ENCODE data around the gene ZNF322.

Gene ZNF322

GRCh38 chr6:26613689-26614683 is 45.6 kb downstream of the ZNF322 start:
- peak; percentile 47 for DNase-seq

GRCh38 chr6:26613201-26613600 is 46.3 kb downstream of the ZNF322 start:
- no peak for DNase-seq

GRCh38 chr6:26611599-26611998 is 47.9 kb downstream of the ZNF322 start:
- no peak for DNase-seq

GRCh38 chr6:26609463-26609862 is 50.1 kb downstream of the ZNF322 start:
- DNase-seq, result no peak

- peak; percentile 38 for DNase-seq
Observed at GRCh38 chr6:26607434-26608230, 51.9 kb downstream of the ZNF322 start.

- no peak for DNase-seq
Observed at GRCh38 chr6:26604797-26605196, 54.7 kb downstream of the ZNF322 start.

- no peak for DNase-seq
Observed at GRCh38 chr6:26604026-26604425, 55.5 kb downstream of the ZNF322 start.

GRCh38 chr6:26602262-26602661 is 57.3 kb downstream of the ZNF322 start:
- DNase-seq, result no peak

- DNase-seq, result no peak
Observed at GRCh38 chr6:26600759-26601158, 58.8 kb downstream of the ZNF322 start.

GRCh38 chr6:26599591-26599990 is 60.0 kb downstream of the ZNF322 start:
- no peak for DNase-seq

GRCh38 chr6:26599134-26599533 is 60.4 kb downstream of the ZNF322 start:
- DNase-seq, result no peak

GRCh38 chr6:26598267-26598666 is 61.3 kb downstream of the ZNF322 start:
- DNase-seq, result no peak

- no peak for DNase-seq
Observed at GRCh38 chr6:26597821-26598220, 61.7 kb downstream of the ZNF322 start.

- DNase-seq, result no peak
Observed at GRCh38 chr6:26597389-26597766, 62.2 kb downstream of the ZNF322 start.

GRCh38 chr6:26596579-26597388 is 62.8 kb downstream of the ZNF322 start, which contains the start of gene ABT1:
Gene ABT1 (plus strand): TSS chr6:26596953. CDS start chr6:26596983, 30 bp downstream.
- DNase-seq, result peak; percentile 96

- DNase-seq, result peak; percentile 87
Observed at GRCh38 chr6:26595669-26596269, 63.8 kb downstream of the ZNF322 start.

GRCh38 chr6:26594730-26595632 is 64.6 kb downstream of the ZNF322 start:
- DNase-seq, result no peak

GRCh38 chr6:26594131-26594498 is 65.4 kb downstream of the ZNF322 start:
- DNase-seq, result no peak

- DNase-seq, result no peak
Observed at GRCh38 chr6:26593278-26594130, 66.0 kb downstream of the ZNF322 start.

- no peak for DNase-seq
Observed at GRCh38 chr6:26592649-26593048, 66.9 kb downstream of the ZNF322 start.

Measured in activated T-cell treated with anti-CD3 and anti-CD28 coated beads, Interleukin-2, amount 50 U/mL, for 1 hour (primary cell).